ENCODE measurements around the gene UBE2E3.

DNA sequence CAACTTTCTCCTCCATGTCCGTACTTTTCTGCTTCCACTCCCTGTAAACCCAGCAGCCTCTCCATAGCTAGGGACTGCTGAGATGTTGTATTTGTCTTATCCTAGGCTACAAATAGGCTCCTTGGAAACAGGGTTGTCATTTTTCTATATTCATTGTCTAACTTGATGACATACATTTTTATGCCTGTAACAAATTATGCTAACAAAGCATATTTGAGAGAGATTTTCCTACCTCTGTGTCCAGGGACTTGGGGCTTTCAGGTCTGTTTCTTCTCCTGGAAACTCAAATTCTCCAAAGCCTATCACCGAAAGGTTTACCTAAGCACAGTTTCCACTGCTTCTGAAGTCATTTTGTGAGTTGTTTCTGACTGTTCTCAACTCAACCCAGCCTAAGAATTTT is 102.7 kb downstream of the UBE2E3 start:
- TF ChIP-seq, protein P1, sequence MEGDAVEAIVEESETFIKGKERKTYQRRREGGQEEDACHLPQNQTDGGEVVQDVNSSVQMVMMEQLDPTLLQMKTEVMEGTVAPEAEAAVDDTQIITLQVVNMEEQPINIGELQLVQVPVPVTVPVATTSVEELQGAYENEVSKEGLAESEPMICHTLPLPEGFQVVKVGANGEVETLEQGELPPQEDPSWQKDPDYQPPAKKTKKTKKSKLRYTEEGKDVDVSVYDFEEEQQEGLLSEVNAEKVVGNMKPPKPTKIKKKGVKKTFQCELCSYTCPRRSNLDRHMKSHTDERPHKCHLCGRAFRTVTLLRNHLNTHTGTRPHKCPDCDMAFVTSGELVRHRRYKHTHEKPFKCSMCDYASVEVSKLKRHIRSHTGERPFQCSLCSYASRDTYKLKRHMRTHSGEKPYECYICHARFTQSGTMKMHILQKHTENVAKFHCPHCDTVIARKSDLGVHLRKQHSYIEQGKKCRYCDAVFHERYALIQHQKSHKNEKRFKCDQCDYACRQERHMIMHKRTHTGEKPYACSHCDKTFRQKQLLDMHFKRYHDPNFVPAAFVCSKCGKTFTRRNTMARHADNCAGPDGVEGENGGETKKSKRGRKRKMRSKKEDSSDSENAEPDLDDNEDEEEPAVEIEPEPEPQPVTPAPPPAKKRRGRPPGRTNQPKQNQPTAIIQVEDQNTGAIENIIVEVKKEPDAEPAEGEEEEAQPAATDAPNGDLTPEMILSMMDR (IDR thresholded peaks at IDR 0.05): no peak
- TF ChIP-seq, protein P2, sequence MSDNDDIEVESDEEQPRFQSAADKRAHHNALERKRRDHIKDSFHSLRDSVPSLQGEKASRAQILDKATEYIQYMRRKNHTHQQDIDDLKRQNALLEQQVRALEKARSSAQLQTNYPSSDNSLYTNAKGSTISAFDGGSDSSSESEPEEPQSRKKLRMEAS (CRISPR knock-in tag; IDR thresholded peaks at IDR 0.05): no peak
- TF ChIP-seq RELA (CRISPR knock-in tag; IDR thresholded peaks at IDR 0.05; ENCODE audit: borderline replicate concordance) (no peak), NR1H2 (CRISPR knock-in tag; IDR thresholded peaks at IDR 0.05) (no peak), GTF2I (CRISPR knock-in tag; conservative IDR thresholded peaks at IDR 0.05) (no peak), ETV6 (CRISPR knock-in tag; IDR thresholded peaks at IDR 0.05) (no peak)
